Activated naive CD4-positive, alpha-beta T cell (primary cell): ENCODE data around the gene SLC66A1.

Source experiments
- DNase-seq, 4 experiments: peaks; one replicate each; lab custom pipeline; 2025; lab: John Stamatoyannopoulos, UW

Gene SLC66A1

DNA sequence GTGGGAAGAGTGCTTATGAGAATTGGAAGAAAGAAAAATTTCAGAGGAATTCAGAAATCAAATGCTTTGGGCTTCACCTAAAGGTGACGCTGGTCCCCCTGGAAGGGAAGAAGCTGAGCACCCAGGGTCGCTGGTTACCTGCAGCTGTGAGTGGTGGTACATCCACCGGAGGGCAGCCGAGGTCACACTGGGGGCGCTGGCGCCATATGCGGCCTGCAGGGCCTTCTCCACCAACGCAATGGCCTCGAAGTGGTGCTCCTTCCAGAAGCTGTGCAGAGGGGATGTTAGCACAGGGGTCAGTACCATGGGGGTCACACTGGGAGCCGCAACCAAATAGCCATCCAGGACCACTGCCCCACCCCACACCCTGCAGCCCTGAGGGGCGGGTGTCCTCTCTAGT is 6.2 kb upstream of the SLC66A1 start:
- DNase-seq, result no peak

DNA sequence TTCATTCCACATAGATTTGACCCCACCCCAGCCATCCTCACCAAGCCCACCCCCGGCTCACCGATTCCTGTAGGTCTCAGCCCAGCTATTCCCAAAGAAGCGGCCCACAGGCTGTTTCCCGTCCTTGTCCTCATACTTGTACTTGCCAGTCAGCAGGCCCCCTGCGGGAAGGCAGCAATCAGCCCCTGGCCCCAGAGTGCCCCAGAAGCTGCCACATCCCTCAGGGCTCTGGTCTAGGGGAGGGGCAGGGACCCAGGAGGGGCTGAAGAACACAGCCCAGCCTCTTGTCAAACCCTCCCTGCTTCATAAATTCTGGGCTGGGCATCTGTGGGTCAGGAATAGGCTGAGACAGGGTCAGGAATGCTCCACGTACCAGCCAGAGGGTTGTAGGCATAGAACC is 5.2 kb upstream of the SLC66A1 start:
- DNase-seq, result no peak

DNA sequence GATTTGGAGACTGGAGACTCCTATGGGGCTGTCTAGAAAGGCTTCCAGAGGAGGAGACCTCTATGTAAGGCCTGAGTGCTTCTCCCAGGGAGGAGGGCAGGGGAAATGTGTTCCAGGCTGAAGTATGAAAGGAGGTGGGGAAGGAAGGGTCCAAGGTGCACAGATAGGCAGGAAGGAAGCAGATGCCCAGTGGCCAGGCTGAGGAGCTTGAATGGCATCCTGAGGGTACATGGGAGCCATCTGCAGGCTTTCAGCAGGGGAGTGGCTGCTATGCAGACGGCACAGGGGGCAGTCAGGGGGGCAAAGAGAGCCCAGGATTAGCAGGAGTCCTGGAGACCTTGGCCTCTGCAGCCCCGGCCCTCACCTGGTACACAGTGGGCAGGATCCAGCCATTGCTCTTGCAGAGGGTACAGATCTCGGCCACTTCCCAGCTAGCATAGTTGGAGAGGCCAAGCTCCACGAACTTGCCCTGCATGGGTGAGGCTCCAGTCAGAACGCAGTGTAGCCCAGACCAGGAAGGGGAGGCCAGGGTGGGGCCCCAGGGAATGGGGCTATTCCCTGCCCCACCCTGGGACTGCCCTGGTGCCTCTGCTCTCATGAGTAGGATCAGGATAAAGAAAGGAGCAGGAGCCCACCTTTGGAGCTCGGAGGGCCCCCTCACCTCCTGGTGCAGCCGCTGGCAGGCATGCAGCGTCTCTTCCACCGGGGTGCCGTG is 4.2 kb upstream of the SLC66A1 start:
- DNase-seq, result no peak

DNA sequence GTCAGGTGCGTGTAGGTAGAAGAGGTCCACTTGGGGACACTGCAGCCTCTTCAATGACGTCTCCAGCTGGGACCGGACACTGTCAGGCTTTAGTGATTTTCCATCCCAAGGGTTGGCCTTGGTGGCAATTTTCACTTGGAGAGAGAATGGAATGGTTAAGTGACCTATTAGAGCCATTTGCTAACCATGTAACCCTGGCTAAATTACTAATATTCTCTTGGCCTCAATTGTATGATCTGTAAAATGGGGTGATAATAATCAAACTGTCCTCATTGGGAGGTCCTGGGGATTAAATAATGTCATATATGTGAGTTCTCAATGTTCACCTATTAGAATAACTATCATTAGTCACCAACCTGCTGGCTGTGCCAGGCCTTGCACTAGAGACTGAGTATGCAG is 3.6 kb upstream of the SLC66A1 start:
- no peak for DNase-seq

GRCh38 chr1:19309123-19309813 is 2.9 kb upstream of the SLC66A1 start:
- no peak for DNase-seq

DNA sequence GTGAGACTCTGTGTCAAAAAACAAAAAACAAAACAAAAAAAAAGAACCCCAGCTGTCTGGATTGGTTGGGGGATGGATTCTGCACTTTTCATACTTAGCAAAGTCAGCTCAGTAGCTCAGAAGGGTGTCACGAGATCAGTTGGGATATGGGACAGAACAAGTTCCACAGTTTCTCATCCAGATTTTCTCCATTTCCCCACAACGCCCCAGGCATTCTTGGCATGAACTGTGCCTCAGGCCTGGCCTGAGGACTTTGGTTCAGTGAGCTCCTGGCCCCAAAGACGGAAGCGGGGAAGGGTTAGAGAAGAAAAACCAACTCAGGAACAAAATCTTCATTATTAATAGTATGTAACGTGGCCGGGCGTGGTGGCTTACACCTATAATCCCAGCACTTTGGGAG is 2.1 kb upstream of the SLC66A1 start:
- no peak for DNase-seq

DNA sequence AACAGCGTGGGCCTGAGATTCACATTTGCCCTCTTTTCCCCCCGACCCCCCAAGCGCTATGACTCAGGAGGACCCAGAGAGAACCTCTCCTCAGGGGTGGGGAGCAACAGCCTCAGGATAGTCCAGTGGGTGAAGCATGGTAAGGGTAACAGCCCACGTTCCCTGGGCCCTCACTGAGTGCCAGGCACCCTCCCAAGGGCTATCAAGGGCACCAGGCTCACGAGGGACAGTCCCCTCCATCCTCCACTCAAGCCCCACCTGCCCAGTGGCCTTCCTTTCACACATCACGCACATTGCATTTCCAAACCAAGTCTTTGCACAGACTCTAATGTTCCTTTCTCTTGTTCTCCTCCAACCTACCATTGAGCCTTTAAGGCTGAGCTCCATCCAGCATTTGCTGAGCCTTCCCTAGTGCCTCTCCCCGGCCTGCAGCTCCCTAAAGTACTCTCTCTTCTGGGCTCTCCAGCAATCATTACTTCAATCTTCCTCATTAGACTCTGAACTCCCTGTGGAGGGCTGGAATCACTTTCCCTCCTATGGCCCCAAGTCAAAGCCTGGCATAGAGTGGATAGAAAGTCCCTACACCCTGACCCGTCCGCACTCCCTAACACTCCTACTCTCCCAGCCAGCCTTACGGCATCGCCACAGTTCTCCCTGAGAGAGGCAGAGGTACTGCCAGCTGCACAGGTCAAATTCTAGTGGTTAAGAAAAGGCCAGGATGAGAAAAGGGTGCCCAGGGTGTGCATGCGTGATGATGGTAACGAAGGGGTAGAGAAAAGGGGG is 1.2 kb upstream of the SLC66A1 start:
- DNase-seq, result no peak

- DNase-seq, result no peak
Measured at GRCh38 chr1:19311503-19311930, 609 bp upstream of the SLC66A1 start.

GRCh38 chr1:19312782-19313635 is 883 bp downstream of the SLC66A1 start:
- no peak for DNase-seq

GRCh38 chr1:19313636-19313959 is 1.5 kb downstream of the SLC66A1 start:
- DNase-seq, result no peak

DNA sequence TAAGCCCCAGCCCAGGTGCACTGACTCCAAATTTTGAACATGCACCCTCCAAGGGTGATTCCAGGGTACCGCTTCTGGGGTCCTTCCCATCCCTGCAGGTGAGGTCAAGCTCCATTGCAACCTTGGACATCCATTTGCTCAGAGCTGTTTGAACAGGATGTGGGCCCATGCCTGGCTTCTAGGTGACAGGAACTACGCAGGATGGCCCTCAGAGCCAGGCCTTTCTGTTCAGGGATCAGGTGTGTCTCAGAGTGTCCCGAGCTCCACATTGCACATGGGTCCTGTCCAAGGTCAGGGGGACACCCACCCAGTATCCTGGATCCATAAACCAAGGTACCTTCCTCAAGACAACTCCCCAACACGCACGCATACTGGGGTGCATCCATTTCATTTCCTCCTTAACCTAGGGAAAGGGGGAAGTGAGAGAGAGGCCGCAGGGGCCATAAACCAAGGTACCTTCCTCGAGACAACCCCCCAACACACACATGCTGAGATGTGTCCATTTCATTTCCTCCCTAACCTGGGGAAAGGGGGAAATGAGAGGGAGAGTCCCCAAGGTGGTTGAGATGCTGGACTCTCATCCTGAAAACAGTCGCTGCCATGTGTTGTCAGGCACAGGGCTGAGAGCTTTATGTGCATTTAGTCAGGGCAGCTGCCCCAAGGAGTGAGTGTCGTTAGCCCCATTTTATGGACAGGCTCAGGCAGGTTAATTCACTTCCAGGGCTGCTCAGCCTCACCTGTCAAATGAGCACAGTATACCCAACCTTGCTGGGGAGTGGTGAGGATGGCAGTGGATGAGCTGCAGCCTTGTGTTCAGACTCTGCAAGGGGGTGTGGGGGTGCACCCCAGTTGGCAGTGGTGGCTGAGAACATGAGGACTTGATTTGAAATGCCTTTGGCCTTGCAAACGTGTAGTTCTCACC is 2.1 kb downstream of the SLC66A1 start:
- no peak for DNase-seq

DNA sequence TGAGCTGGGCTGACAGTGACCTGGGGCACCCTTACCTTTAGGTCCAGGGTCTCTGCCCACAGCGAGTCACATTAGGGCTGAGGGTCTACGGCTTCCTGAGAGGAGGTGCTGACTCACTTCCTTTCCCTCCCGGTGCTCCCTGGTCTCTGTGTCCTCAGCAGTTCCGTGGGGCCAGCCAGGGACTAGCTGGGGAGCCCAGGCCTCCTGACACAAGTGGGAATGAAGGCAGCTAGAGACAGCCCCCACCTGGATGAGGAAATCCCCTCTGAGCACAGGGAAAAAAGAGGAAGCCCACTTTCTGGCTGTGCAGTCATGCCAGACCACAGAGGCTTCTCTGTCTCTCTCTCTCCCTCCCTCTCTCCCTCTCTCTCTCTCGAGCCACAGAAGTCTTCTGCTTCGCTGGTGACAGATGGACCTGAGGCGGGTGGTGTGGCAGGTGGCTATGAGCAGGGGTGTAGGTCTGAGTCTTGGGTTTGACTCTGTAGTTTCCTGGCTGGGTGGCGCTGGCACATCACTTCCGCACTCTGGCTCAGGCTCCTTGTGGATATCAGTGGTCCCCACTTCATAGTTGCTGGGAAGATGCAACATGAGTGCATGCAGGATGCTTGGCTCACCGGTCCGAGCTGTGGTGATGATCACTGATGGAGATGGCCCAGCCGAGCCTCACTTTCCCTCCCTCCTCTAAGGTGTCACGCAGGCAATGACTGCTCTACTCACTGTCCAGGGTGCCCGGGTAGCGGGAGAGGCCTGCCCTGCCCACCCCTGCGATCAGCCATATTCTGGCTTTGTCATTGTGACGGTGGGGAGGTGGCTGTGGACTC is 3.5 kb downstream of the SLC66A1 start:
- DNase-seq, result no peak

DNA sequence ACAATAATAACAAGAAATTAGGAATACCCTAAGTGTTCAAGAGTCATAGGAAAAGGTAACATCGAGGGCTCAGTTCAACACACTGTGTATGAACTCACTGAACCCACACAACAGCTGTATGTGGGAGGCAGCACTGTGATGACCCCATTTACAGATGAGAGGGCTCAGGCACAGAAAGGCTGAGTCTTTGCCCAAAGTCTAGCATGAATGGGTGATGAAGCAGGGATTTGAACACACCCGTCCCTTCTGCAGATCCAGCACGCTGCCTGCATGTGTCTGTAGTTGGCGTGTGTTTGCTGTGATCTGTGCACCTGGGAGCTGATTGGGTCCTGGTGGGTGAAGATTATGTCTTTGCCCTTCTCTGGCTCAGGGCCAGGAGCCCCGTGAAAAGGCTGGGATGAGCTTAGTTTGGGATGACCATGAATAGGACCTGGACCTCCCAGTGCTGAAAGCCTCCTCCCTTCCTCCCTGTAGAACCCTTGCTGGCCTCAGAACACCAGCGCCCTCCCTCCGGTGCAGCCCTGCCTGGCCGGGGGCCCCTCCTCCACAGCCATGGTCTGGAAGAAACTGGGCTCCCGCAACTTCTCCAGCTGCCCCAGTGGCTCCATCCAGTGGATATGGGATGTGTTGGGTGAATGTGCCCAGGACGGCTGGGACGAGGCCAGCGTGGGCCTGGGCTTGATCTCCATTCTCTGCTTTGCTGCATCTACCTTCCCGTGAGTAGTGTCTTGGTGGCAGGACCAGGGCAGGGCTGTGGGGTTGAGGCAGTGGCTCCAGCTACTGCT is 5.2 kb downstream of the SLC66A1 start:
- no peak for DNase-seq

- no peak for DNase-seq
Measured at GRCh38 chr1:19319196-19319595, 7.1 kb downstream of the SLC66A1 start.

- no peak for DNase-seq
Measured at GRCh38 chr1:19321071-19321470, 8.9 kb downstream of the SLC66A1 start.

DNA sequence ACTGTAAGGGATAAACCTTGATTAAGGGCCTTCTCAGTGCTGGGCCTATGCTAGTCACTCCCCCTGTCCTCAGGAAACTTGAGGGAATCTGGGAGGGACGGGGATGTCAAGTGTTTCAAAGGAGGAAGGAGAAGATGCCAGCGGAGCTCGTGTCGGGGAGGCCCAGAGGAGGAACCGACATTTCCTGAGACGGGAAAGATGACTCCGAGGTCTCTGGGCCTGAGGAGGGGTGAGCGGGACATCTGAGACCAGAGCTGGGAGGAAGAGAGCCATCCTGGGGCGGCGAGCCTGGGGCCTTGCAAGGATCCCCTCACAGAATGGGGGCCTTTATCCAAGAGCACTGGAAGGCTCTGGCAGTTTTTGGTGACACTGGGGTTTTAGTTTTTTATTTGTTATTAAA is 10.4 kb downstream of the SLC66A1 start:
- DNase-seq, result no peak

GRCh38 chr1:19323987-19324664 is 12.0 kb downstream of the SLC66A1 start:
- DNase-seq, result no peak

DNA sequence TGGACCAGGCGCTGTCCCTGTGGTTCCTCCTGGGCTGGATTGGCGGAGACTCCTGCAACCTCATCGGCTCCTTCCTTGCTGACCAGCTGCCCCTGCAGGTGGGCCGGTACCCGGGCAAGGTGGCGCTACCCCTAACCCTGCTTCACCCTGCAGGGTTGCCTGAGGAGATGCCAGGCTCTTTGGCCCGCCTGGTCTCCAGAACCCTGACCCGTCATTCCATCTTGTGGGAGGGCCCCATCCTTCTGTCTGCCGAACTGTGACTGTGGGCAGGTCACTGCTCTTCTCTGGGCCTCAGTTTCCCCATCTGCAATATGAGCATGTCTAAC is 12.5 kb downstream of the SLC66A1 start:
- DNase-seq, result no peak

GRCh38 chr1:19325368-19325957 is 13.3 kb downstream of the SLC66A1 start:
- no peak for DNase-seq
